ENCODE results near the gene ARHGEF28.

ARHGEF28 gene

DNA sequence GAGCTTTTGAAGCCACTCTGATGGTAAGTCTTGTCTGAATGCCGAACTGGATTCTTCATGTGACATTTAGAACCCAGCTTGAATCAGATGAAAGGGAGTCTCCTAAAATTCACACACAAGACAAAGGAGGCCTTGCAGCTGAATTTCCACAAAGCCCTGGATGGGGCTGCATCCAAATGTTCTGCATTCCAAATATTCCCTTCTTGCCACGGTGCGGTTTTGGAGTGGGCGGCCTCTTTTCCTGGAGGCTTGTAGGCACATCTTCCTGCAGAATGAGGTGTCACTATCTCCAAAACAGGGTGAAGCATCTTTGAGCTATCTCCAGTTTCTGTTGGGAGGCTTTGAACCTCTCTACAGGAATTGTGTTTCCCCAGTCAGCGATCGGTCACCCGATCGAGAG, 342.7 kb downstream of the ARHGEF28 start:
- no peak for DNase-seq (ENCODE audit: low read depth)

DNA sequence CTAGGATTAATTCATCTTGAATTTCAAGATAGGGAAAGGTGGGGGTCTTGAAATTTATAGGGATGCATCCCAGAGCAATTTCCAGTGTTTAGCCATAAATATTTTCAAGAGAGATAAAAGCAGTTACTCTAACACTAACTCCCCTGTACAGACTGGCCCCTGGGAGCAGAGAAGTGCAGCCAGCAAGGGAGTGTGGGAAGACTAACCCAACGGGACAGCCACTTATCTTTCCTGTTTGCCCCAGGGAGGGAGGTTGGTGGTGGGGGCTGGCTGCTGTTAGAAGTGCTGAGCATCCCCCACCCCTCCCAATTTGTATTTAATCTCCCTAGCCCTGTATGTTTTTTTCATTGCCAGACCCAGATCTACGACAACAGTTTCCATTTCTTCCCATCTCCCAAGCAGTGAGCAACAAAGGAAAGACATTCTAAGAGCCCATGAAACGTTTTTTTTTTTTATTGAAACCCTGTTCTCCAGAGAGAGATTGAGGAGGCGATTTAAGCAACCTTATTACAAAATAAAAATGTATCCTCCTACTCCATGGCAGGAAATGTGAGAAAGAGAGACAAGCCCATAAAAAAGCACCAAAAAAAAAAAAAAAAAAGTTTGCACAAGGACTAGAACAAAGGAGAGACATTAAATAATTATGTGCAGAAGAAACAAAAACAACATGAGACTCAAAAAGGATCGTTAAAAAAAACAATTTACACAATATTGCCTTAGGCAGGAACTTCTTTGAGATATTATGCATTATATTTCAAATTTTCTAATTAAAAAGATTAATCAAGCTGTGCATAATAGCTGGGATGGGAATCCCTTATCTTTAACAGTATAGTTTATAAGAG, 343.4 kb downstream of the ARHGEF28 start:
- DNase-seq (ENCODE audit: low read depth) = no peak

DNA sequence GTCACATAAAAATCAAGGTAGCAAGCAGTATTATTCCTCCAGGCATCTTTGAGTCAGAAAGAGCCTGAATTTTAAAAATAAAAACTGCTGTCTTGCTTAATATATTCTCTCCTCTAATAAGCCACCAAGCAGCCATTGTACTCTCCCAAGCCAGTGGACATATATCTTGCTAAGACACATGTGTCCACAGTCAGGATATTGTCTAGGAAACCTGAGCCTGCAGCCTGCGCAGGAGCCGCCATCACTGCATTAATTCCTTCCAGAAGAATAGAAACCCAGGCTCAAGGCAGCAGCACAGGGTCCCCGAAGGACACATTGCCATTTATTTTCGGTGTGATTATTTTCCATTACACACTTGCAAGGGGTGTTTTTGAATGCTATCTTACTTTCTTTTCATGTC, 345.3 kb downstream of the ARHGEF28 start:
- DNase-seq (ENCODE audit: low read depth) = no peak

DNA sequence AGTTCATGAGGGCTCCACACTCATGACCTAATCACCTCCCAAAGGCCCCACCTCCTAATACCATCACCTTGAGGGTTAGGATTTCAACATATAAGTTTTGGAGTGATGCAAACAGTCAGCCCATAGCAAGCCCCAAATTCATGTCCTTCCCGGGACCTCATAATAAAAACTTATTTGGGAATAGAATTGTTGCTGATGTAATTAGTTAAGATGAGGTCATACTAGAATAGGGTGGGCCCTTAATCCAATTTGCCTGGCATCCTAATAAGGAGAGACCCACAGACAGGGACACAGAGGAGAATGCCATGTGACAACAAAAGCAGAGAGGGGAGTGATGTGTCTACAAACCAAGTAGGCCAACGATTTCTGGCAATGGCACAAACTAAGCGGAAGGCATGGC, 347.1 kb downstream of the ARHGEF28 start:
- DNase-seq (ENCODE audit: low read depth) = no peak

DNA sequence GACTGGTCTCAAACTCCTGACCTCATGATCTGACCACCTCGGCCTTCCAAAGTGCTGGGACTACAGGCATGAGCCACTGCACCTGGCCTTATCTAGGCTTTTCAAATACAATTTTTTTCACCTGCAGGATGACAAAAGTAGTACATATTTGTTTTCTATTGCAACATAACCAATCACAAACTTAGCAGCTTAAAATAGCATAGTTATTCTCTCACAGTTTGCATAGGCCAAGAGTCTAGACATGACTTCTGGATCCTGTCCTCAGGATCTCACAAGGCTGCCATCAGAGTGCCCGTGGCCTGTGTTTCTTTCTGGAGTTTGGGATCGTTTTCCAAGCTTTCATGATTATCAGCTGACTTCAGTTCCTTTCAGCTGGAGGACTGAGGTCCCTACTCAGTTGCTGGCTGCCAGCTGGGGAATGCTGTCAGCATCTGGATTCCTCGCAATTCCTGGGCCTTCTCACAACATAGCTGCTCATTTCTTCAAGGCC, 348.9 kb downstream of the ARHGEF28 start:
- no peak for DNase-seq (ENCODE audit: low read depth)

DNA sequence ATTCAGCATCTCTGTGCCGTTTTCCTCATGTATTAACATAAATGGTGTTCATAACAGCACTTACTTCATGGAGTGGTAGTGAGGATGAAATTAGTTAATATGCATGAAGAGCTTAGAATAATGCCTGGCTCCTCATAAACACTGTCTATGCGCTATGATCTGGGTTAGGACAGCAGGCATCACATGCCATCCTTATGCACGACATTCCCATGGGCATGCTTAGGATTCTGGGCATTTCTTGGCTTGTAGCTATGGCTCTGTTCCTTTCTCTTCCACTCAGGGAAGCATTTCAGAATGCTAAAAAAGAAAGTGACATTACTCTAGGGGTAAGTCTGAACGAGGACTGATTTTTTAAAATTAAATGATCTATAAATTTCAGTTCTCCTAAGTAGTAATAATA, 349.8 kb downstream of the ARHGEF28 start:
- DNase-seq (ENCODE audit: low read depth) = no peak

DNA sequence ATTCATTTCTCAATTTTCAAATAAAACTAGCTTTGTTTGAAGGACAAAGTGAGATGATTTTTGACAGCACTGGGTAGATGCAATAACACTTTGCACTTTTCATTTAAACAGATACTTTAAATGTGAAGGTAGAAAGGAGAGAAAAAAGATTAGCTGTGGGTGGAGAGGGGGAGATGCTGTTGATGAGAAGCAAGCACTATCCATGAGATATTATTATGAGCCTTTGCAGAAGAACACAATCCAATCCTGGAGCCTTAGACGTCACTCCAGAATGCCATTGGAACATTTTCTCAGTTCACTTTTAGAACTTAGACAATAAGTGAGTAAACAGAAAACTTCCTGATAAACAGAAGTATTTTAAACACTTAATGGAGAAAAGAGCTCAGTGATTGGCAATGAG, 351.1 kb downstream of the ARHGEF28 start:
- no peak for DNase-seq (ENCODE audit: low read depth)

DNA sequence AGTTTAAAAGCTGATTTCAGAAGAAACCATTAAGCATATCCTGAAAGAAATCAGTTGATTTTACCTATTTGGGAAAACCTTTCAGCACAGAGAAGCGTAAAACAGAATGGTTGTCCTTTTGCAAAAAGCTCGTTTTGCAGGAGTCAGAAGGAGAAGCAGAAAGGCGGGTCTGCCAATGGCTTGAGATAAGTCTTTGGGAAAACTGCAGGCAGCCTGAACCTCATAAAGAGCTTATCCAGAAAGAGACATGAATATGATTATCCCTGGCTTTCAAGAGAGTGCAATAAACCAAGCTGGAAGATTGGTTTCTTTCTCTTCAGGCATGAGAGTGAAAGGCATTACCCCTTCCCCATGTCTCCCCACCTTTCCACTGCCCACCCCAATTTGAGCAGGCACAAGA, 353.3 kb downstream of the ARHGEF28 start:
- no peak for DNase-seq (ENCODE audit: low read depth)

DNA sequence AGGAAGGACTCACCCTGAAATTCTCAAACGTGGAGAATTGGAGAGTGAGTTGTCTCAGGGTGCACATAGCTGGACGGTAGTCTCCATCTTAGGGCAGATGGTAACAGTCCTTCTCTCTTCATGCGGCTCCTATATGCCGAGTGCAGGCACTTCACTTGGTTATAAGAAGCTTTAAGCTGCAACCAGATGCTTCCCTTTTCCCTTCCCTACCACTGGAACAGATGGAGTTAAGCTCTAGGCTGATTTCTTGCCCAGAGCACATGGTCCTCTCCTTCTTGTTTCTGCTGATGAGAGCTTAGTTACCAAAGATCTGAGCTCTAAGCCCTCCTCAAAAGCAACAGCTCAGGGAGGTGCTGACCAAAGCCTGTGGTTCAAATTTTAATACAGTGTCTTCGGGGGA, 355.7 kb downstream of the ARHGEF28 start:
- DNase-seq (ENCODE audit: low read depth) = no peak

DNA sequence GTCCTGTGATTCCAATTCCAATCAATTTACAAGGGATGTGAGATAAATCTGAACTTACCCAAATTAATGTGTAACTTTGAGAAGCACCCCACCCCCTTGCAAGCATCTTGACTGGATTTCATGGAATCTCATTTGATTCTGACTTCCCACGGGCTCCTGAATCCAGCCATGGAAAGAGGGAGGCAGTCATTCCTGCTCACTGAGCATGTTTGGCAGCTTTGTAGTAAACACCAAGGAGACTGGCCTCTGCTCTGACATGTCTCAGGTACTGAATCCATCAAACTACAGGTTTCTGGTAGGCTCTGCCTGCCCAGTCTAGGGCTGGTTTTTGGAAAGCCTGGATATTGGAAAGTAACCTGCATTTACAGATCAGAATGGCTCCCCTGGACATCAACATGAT, 357.6 kb downstream of the ARHGEF28 start:
- no peak for DNase-seq (ENCODE audit: low read depth)

DNA sequence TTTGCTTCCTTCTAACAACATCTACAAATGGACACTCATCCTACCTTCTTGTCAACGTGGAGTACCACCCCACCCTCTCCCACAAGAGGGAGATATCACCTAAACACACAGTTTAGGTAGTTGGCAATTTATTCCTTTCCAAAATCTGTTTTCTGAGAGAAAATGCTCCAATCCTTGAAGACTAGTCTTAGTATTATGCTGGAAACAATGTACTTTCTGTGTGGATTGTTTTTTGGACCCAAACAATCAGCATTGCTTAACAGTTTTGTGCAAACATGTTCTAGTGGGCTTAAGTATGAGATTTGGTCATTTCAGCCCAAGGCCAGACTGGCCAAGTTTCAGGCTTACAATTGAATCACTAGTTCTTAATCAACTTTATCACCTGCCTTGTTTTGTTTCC, 359.1 kb downstream of the ARHGEF28 start:
- DNase-seq (ENCODE audit: low read depth) = no peak

DNA sequence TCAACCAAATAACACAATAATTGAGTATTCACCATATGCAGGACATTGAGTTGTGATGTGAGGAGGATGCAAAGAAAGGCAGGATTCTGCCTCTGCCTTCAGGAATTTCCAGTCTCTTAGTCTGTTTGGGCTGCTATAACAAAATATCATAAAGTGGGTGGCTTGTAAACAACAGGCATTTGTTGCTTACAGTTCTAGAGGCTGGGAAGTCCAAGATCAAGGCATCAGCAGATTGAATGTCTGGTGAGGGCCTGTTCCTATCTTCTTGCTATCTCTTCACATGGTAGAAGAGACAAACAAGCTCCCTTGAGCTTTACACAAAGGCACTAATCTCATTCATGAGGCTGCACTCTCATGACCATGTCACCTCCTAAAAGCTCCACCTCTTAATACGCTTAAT, 360.7 kb downstream of the ARHGEF28 start:
- no peak for DNase-seq (ENCODE audit: low read depth)

DNA sequence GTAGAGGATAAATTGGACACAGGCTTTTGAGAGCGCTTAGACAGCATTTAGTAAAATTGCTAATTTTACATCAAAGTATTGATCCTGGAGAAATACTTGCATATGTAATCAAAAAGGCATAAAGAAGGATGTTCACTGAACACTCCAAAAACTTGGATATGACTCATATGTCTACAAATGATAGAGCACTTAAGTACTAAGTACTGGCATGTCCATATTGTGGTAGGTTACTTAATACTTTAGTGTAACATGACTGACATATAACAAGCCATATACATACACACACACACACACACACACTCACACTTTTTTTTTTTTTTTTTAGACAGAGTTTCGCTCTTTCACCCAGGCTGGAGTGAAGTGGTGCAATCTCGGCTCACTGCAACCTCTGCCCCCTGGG, 361.9 kb downstream of the ARHGEF28 start:
- no peak for DNase-seq (ENCODE audit: low read depth)

DNA sequence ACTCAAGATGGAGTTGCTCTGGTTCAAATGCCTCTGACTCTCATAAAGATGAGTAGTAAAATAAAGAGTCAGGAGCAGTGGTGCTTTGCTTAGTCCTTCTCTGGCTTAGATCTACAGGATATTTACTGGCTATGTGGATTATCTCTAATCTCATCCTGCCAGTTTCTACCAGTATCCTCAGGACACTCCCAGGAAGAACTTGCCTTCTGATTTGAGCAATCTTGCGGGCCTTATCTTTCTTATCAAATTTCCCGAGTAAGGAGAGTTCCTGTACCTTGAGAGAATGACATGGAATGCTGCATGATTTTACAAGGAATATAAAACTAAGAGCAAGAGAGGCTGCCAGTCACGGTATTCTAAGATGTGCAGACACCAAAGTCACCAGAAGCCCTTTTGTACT, 364.0 kb downstream of the ARHGEF28 start:
- DNase-seq (ENCODE audit: low read depth) = no peak

Measured in stimulated activated CD8-positive, alpha-beta memory T cell treated with anti-CD3 and anti-CD28 coated beads, Interleukin-12 subunit alpha, Interleukin-12 subunit beta, amount 100 ng/mL, for 1 hour (primary cell).